Activated CD4-positive, alpha-beta T cell treated with anti-CD3 and anti-CD28 coated beads, Interleukin-2, Interleukin-6, amounts not matched to agents 100 ng/mL and 50 ng/mL, durations not matched to agents 16 hours and 8 hours (primary cell): ENCODE results near the gene PRDX2.
A peak's percentile ranks its signal among the peaks of the same experiment; 100 is the strongest.
"Not testable (repeated sequence)": the region's sequence is repeated elsewhere in the genome, so short reads cannot be mapped to it uniquely, and the experiment has no call there.

Experiments used
- DNase-seq: peaks from one replicate; pipeline ENCODE4 v3.0.0-alpha.2; 2020

The PRDX2 gene

DNA sequence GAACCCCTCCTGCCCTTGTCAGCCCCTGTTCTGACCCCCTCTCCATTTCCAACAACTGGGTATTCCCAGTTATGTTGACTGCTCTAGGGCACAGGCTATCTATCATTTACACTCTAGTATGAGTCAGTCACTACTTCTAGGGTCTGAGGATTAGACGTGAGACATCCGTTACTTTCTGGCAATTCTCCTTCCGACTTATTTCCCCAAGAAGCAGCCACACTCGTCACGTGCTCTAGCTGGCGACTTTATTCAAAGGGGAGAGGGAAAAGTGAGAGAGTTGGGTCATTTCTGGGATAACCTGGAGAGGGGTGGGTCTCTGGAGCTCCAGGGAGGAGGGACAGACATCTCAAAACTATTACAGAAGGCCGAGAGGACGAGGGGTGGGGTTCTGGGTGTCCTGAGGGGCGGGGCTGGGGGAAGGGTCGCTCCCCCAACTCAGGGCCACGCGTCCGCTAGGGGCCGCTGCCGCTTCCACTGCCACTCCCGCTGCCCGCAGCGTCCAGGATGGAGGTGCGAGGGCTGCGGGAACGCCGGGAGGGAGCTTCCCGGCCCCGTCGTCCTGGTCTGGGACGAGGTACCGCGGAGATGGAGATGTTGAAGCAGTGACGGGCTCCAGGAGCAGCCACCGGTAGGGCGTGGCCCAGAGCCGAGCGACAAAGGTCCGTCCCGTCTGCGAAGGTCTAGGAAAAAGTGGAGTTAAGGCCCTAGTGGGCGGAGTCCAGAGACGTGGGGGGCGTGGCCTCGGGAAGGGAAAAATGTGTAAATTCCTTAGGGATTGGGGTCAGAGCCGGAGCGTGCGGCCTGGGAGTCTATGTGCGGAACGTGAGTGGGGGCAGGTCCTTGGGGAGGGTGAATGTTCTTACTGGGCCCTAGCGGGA is 23.9 kb upstream of the PRDX2 start:
- DNase-seq: no peak

DNA sequence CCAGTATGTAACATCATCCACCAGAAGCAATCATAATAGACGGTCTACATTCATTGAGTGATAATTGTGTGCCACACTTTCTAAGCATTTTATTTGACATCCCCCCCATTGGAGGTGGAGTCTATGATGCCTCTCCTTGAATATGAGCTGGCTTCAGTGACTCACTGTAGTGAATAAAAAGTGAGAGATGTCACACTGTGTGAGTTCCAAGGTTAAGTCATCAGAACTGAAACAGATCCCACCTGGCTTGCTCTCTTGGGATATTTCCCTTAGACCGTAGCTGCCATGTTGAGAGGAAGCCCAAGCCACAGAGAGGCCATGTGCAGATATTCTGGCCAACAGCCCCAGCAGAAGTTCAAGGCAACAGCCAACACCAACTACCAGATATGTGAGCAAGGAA is 20.2 kb upstream of the PRDX2 start:
- DNase-seq: no peak

DNA sequence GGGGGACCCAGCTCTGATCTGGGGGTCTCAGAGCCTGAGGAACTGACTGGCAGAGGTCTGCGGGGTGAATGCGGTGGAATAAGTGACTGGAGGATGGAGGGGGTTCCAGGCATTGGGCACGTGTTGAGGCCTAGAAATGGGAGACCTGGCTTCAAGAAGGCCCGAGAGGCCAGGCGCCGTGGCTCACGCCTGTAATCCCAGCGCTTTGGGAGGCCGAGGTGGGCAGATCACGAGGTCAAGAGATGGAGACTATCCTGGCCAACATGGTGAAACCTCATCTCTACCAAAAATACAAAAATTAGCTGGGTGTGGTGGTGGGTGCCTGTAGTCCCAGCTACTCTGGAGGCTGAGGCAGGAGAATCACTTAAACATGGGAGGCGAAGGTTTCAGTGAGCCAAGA is 16.2 kb upstream of the PRDX2 start:
- DNase-seq: not testable (repeated sequence)

DNA sequence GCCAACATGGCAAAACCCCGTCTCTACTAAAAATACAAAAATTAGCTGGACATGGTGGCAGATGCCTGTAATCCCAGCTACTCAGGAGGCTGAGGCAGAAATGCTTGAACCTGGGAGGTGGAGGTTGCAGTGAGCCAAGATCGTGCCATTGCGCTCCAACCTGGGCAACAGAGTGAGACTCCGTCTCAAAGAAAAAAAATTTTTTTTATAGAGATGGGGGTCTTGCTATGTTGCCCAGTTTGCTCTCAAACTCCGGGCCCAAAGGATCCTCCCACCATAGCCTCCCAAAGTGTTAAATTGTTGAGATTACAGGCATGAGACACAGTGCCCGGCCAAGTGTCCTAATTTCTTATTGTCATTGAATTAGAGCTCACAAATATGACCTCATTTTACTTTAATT is 15.6 kb upstream of the PRDX2 start:
- DNase-seq: not testable (repeated sequence)

DNA sequence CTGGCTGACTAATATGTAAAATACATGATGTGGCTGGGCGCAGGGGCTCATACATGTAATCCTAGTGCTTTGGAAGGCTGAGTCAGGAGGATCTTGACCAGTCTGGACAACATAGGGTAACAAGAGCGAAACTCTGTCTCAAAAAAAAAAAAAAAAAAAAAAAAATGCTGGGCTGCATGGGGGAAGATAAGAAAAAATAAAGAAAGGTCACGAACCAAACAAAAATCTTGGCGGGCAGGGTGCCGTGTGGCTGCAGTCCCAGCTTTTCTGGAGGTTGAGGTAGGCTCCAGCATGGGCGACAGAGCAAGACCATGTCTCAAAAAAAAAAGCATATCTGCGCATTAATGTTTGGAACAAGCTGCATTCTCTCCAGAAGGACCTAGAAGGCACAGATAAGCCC is 13.5 kb upstream of the PRDX2 start:
- DNase-seq: no peak

DNA sequence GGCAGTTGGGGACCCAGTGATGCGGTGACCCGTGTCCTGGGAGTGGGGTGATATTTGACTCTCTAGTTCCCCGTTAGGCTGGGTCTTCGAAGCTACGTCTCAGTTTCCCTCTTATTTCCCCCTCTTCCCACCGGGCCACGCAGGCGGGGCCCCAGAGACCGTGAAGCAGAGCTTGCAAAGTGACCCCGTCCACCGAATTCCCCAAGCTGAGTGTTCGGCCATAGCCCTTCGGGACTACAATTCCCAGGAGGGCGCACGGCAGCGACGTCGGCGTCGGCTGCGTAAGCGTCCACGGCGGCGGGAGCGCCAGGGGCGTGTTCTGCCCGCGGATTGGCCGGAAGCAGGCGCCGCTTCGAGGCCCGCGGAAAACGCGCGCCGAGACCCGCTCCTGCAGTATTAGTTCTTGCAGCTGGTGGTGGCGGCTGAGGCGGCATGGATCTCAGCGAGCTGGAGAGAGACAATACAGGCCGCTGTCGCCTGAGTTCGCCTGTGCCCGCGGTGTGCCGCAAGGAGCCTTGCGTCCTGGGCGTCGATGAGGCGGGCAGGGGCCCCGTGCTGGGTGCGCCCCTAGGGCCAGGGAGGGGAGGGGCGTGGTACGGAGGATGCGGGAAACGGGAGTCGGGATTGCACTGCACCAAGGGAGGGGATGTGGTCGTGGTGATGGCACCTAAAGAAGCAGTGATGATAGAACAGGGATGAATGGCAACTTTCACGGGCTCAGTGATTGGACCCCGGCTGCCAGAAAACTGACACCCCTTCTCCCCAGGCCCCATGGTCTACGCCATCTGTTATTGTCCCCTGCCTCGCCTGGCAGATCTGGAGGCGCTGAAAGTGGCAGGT is 4.9 kb upstream of the PRDX2 start, which contains the start of gene RNASEH2A:
TSS of gene RNASEH2A (plus strand) at position 343 of the 840 bp plus-strand sequence. CDS start at position 433, 90 bp downstream.
- peak; percentile 95 for DNase-seq

DNA sequence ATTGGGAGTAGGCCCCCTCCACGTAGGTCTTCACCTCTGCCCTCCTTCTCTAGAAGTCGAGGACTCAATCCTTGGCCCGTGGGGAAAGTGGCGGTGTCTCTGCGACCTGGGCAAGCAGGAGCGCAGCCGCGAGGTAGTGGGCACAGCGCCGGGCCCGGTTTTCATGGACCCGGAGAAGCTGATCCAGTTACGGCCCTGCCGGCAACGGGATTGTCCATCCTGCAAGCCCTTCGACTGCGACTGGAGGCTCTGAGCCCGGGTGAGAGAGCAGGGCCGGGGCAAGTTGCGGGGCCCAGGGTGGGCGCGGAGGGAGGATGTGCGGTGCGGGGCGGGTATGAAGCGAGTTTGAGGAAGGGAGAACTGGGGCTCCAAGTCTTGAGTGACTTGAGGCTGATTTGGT is 2.5 kb upstream of the PRDX2 start:
- no peak for DNase-seq

DNA sequence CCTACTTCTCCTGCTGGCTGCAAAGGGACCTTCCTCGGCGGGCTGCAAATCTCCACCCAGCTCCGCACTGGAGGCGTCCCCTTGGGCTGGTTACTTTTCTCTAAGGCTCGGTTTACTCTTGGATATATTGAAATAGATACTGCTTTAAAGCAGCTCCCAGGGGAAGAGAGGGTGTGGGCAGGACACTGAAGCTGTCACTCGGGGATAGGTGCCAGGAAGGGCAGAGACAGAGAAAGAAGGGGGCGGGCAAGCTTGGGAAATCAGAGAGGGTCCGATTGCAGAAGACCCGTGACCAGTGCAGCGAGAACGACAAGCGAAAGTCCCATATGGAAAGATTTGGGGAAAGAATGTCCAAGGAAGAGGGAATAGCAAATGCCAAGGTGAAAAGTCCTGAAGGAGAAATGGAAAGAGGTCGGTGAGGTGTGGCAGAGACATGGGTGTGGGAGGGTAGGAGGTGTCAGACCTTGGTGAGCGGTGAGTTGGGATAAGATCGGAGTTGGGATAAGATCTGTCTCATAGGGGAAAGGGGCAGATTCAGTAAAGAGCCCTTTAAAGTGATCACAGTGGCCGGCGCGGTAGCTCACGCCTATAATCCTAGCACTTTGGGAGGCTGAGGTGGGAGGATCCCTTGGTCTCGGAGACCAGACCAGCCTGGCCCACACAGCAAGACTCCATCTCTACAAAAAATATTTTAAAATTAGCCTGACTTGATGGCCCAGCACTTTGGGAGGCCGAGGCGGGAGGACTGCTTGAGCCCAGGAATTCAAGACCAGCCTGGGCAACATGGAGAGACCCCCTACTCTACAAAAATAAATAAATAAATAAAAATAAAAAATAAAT is 887 bp upstream of the PRDX2 start:
- no peak for DNase-seq

DNA sequence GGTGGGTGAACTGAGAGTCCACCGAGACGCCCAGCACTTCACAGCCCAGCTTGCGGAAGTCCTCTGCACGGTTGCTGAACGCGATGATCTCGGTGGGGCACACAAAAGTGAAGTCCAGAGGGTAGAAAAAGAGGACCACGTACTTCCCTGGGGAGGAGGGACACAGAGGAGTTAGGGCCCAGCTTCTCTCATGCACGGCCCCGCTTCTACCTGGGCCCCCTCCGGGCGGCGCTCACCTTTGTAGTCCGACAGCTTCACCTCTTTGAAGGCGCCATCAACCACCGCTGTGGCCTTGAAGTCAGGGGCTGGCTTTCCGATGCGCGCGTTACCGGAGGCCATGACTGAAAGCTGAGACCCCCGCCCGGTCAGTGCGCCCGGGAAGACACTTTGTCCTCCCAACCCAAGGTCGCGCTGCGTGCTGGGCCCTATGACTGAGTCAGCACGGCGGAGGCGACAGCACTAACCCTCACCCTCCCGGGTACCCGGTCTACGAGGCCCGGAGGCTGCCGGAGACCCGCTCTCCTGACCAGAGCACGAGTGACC is 606 bp downstream of the PRDX2 start:
- peak; percentile 37 for DNase-seq

DNA sequence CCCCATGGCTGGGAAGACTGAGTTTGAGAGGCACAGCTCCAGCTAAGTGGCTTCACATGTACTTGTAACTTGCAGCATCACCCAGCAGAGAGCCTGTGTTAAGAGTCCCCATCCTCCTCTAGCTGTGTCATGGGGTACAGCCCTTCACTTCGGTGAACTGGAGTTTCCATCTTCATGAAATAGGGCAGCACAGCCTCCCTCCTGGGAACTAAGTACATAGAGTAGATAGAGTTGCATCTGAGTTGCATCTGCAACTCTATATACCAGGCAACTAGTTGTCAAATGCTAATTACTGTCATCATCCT is 1.2 kb downstream of the PRDX2 start:
- DNase-seq: no peak

DNA sequence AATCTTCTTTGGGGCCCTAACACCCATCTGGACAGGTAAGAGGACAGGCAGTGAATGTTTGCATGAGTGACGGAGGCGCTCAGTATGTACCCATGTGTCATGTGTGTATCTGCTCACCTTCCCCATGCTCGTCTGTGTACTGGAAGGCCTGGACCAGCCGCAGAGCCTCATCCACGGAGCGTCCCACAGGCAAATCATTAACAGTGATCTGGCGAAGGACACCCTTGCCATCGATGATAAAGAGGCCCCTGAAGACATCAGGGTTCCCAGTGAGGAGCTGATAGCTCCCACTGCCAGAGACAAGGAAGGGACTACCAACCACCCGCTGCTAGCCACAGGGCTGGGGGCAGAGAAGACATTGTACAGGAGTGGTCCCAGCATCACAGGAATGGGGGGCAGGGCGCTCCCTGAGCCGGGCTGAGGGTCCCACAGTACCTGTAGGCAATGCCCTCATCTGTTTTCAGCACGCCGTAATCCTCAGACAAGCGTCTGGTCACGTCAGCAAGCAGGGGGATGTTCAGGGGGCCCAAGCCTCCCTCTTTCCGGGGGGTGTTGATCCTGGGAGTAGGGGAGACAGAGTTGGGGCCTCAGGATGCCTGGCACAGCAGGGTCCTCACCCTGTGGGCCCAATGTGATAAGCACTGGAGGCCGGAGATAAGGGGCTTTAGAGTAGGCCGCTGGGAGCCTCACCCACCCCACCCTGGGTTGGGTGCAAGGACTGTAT is 1.7 kb downstream of the PRDX2 start:
- no peak for DNase-seq

DNA sequence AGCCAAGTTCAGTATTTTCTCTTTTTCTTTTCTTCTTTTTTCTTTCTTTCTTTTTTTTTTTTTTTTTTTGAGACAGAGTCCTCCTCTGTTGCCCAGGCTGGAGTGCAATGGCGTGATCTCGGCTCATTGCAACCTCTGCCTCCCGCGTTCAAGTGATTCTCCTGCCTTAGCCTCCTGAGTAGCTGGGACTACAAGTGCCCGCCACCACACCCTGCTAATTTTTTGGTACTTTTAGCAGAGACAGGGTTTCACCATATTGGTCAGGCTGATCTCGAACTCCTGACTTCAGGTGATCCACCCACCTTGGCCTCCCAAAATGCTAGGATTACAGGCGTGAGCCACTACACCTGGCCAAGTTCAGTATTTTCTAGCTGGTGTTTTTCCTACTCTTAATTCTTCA is 4.0 kb downstream of the PRDX2 start:
- not testable (repeated sequence) for DNase-seq

DNA sequence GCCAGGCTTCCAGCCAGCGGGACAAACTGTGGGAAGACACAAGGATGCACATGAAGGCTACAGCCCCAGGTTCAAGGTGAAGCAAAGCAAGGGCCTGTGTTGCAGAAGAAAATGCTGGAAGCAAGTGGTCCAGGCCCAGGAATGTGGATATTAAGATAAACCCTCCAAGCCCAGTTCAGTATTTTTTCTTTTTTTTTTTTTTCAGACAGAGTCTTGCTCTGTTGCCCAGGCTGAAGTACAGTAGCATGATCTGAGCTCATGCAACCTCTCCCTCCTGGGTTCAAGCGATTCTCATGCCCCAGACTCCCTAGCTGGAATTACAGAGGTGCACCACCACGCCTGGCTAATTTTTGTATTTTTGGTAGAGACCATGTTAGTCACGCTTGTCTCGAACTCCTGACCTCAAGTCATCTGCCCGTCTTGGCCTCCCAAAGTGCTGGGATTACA is 4.4 kb downstream of the PRDX2 start:
- DNase-seq: no peak

DNA sequence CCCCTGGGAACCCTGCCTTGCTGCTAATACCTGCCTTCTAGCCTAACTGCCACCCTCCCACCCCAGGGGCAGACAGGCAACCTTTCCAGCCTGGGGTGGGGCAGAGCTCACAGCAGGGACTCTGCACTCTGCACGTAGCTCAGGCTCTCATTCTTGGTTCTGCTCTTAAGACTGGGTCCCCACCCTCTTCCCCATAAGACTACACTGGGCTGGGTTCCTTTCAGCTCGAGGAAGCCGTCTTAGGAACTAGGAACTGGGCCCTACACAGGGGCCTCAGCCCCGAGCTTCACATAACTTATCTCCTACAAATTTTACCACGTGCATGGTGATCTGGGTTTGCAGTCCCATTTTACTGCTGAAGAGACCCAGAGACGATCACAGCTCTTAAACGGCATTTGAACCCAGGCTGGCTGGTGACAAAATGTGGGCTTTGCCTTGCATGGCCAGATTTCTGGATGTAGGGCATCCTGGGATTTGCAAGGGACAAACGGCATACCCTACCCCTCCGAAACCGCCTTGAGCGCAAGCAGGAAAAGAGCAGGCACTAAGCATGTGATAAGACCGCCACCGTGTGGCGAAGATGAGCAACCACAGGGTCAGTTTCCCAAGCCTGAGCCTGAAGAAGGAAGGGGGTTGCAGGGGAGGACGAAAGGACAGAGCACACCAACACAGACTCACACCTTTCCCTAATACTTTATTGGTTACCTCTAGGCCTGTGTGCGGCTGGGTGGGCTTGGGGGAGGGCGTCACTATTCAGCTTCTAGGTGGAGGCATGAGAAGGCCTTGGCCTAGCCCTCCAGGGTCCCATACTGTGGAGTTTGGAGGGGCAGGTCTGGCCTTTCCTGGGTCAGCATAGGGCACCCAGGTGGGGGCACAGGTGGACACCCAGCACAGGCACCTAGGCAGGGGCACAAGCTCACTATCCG is 5.2 kb downstream of the PRDX2 start:
- DNase-seq: peak; percentile 88

DNA sequence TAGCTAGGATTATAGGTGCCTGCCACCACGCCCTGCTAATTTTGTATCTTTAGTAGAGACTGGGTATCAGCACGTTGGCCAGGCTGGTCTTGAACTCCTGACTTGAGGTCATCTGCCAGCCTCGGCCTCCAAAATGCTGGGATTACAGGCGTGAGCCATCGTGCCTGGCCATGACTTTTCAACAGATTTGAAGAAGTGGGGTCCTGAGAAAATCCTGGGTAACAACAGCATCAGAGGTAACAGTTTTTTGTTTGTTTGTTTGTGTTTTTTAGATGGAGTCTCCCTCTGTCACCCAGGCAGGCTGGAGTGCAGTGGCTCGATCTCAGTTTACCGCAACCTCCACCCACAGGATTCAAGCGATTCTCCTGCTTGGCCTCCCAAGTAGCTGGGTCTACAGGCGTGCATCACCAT is 6.6 kb downstream of the PRDX2 start:
- no peak for DNase-seq

DNA sequence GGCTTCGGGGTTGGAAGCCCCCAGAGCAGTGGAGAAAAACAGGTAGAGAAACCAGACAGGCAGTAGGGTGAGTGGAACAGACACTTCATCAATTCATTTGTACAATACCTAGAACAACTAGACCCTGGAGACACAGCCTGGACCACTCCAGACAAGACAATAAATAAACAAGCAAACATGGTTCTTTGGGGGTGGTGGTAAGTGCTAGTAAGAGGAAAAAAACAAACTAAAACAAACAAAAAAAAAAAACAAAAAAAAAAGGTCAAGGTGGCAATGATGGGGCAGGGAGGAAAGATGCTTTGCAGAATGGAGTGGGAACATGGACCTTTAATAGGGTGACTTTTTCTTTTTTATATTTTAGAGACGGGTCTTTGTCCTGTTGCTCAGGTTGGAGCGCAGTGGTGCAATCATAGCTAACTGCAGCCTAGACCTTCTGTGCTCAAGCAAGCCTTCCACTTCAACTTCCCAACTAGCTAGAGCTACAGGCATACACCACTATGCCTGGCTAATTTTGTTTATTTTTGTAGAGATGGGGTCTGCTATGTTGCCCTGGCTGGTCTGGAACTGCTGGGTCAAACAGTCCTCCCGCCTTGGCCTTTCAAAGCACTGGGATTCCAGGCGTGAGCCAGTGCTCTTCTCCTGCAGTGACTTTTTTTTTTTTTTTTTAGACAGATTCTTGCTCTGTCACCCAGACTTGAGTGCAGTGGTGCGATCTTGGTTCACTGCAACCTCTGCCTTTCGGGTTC is 7.2 kb downstream of the PRDX2 start:
- peak; percentile 41 for DNase-seq

DNA sequence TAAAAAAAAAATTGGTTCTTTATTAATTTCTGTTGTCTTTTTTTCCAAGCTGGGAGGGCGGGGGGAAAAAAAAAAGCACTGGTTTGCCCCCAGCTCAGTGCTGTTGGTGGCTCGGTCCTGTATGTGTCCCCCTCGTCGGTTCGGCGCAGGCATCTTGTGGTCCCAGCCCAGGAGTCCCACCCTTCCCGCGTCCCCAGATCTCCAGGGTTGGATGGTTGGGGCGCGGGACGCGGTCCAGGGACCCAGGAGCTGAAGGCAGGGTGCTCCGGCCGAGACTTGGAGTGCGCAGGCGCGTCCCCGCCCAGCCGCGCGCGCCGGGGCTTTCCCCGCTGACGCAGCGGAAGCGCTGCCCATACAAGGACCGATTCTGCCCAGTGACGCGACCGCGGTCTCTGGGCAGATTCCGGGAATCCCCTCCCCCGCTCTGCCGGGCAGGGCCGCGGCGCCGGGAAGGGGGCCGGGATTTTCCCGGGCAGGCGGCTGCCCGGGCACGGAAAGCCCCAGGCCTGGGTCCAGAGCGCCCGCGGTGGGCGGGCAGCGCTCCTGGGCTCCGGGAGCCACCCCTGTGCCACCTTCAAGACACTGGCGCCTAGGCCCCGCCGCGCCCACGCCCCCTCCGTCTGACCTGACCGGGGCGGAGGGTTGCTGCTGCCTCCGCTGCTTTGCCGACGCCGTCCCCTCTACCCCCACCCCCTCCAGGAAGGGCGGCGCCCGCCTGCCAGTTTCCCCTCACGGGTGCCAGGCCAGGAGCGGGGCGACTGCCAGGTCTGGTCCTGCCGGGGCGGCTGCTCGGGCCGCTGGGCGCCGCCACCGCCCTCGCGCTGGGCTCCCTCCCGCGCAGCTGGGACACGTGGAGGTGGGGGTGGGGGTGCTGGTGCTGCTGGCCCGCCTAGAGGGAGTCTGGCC is 8.1 kb downstream of the PRDX2 start:
- peak; percentile 97 for DNase-seq

DNA sequence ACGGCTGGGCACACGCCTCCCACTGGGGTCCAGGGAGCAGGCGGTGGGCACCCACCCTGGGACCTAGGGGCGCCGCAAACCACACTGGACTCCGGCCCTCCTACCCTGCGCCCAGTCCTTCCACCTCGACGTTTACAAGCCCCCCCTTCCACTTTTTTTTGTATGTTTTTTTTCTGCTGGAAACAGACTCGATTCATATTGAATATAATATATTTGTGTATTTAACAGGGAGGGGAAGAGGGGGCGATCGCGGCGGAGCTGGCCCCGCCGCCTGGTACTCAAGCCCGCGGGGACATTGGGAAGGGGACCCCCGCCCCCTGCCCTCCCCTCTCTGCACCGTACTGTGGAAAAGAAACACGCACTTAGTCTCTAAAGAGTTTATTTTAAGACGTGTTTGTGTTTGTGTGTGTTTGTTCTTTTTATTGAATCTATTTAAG is 8.7 kb downstream of the PRDX2 start:
- DNase-seq: no peak
